Uterus (tissue), 4 donors: ENCODE results near the gene PTPRD. TPM values are rescaled to one million over a fixed set of nuclear protein-coding genes. Genes with fewer than 3 reads are reported as not detected.

ENCODE experiments used
- DNase-seq, 2 donors: peaks; one replicate each; pipeline ENCODE4 v3.0.0-alpha.2; 2019 to 2020
- H3K27ac ChIP-seq, 2 donors: fragments of 200-600 bp; sonication (generic); 1 replicate in 1 of 2; 2 replicates in 1 of 2; pipeline ENCODE4 v1.5.1; 2016 to 2018
- H3K27me3 ChIP-seq, 2 donors: fragments of 200-600 bp; sonication (generic); one replicate each; pipeline ENCODE4 v1.5.1; 2018 to 2019; ENCODE audit warnings: control low read depth in 1 of 2
- H3K36me3 ChIP-seq, 2 donors: fragments of 200-600 bp; sonication (generic); one replicate each; pipeline ENCODE4 v1.5.1; 2019; ENCODE audit warnings: control low read depth in 1 of 2
- H3K4me1 ChIP-seq, 2 donors: fragments of 200-600 bp; sonication (generic); one replicate each; pipeline ENCODE4 v1.5.1; 2018 to 2019; ENCODE audit warnings: control low read depth in 1 of 2
- H3K4me3 ChIP-seq, 2 donors: fragments of 200-600 bp; sonication (generic); 1 replicate in 1 of 2; 2 replicates in 1 of 2; pipeline ENCODE4 v1.5.1; 2018 to 2019; ENCODE audit warnings: mild to moderate bottlenecking in 1 of 2
- H3K9me3 ChIP-seq, 2 donors: fragments of 200-600 bp; sonication (generic); one replicate each; pipeline ENCODE4 v1.5.1; 2019; ENCODE audit warnings: control low read depth in 1 of 2
- CTCF ChIP-seq, 4 experiments: fragments of 200-600 bp in 2 of 4; fragments of 450-650 bp in 2 of 4; sonication (generic) in 2 of 4; IDR thresholded peaks; one replicate each; pipeline ENCODE4 v1.5.1; 2016 to 2019; ENCODE audit warnings: antibody characterized with exemption in 4 of 4, mild to moderate bottlenecking in 2 of 4, moderate library complexity in 1 of 4
- POLR2A ChIP-seq, 2 donors: fragments of 450-650 bp; IDR thresholded peaks; one replicate each; pipeline ENCODE4 v1.6.1; 2016; ENCODE audit warnings: antibody characterized with exemption in 2 of 2, mild to moderate bottlenecking in 1 of 2, moderate library complexity in 1 of 2
- intact Hi-C: fragments of 100-400 bp; cut with DNase I; formaldehyde crosslinking; loops from one replicate; pipeline ENCODE4 v1.15.1; 2023; ENCODE audit warnings: low total_unique reads
- total RNA-seq, 4 donors: library from RNA; depleted of rRNA in 3 of 4; stranded (reverse); fragments of >200 nt in 3 of 4; gene quantifications; one replicate each; pipeline versions ENCODE4 v1.1.0 to v1.2.4, GENCODE V29; 2014 to 2023
- donor health status: DM: yes; HTN: yes; CAD: no.

Gene PTPRD
- total RNA-seq, 4 donors from 2014 or later: 1.2 to 136 (median 26.4) TPM

- TF ChIP-seq POLR2A (IDR thresholded peaks at IDR 0.05) (no peak), CTCF (IDR thresholded peaks at IDR 0.05) (no peak)
- H3K9me3 ChIP-seq: no peaks in the 10 kb centered on the region
- H3K4me3 ChIP-seq: no peak overlapping the region
- no peaks in the 10 kb centered on the region for H3K36me3 ChIP-seq
- DNase-seq: no peak
- no peaks in the 10 kb centered on the region for H3K27me3 ChIP-seq
- no peaks in the 10 kb centered on the region for H3K4me1 ChIP-seq
- H3K27ac ChIP-seq: no peak overlapping the region
- intact Hi-C loops: no loop called here
Observed at GRCh38 chr9:8494571-8494970, 2118.2 kb downstream of the PTPRD start.

GRCh38 chr9:8492679-8493078, 2120.1 kb downstream of the PTPRD start:
- no peak overlapping the region for H3K4me3 ChIP-seq
- H3K4me1 ChIP-seq: no peaks in the 10 kb centered on the region
- intact Hi-C loops: no loop called here
- no peaks in the 10 kb centered on the region for H3K9me3 ChIP-seq
- TF ChIP-seq CTCF (IDR thresholded peaks at IDR 0.05) (no peak), POLR2A (IDR thresholded peaks at IDR 0.05) (no peak)
- H3K27me3 ChIP-seq: no peaks in the 10 kb centered on the region
- no peak for DNase-seq
- no peaks in the 10 kb centered on the region for H3K36me3 ChIP-seq
- H3K27ac ChIP-seq: no peak overlapping the region

GRCh38 chr9:8492024-8492423, 2120.8 kb downstream of the PTPRD start:
- H3K4me3 ChIP-seq: no peak overlapping the region
- TF ChIP-seq POLR2A (IDR thresholded peaks at IDR 0.05) (no peak), CTCF (IDR thresholded peaks at IDR 0.05) (no peak)
- H3K9me3 ChIP-seq: no peaks in the 10 kb centered on the region
- intact Hi-C loops: no loop called here
- H3K27ac ChIP-seq: no peak overlapping the region
- DNase-seq: no peak
- H3K27me3 ChIP-seq: no peaks in the 10 kb centered on the region
- H3K4me1 ChIP-seq: no peaks in the 10 kb centered on the region
- no peaks in the 10 kb centered on the region for H3K36me3 ChIP-seq

- Histone ChIP-seq H3K9me3 (no peaks in the 10 kb centered on the region), H3K27ac (no peak overlapping the region), H3K4me1 (no peaks in the 10 kb centered on the region), H3K4me3 (no peak overlapping the region), H3K36me3 (no peaks in the 10 kb centered on the region), H3K27me3 (no peaks in the 10 kb centered on the region)
- intact Hi-C loops: no loop called here
- DNase-seq: no peak
- TF ChIP-seq POLR2A (IDR thresholded peaks at IDR 0.05) (no peak), CTCF (IDR thresholded peaks at IDR 0.05) (no peak)
Observed at GRCh38 chr9:8491563-8491962, 2121.2 kb downstream of the PTPRD start.

- intact Hi-C loops: no loop called here
- H3K4me3 ChIP-seq: no peak overlapping the region
Observed at GRCh38 chr9:8489835-8490234, 2123.0 kb downstream of the PTPRD start.

More at GRCh38 chr9:8489835-8490234, 2123.0 kb downstream of the PTPRD start:
- no peaks in the 10 kb centered on the region for H3K9me3 ChIP-seq
- no peaks in the 10 kb centered on the region for H3K27me3 ChIP-seq
- no peaks in the 10 kb centered on the region for H3K4me1 ChIP-seq
- TF ChIP-seq CTCF (IDR thresholded peaks at IDR 0.05) (no peak), POLR2A (IDR thresholded peaks at IDR 0.05) (no peak)
- no peak overlapping the region for H3K27ac ChIP-seq
- no peak for DNase-seq
- no peaks in the 10 kb centered on the region for H3K36me3 ChIP-seq
